GM18526 (cell line): ENCODE measurements around the gene ZBTB21.

Experiments
- POLR2A ChIP-seq: IDR thresholded peaks from 3 replicates; pipeline ENCODE4 v1.6.1; 2011; ENCODE audit not compliant: insufficient read length; ENCODE audit errors: extremely low read depth

Gene ZBTB21

GRCh38 chr21:42028766-42029425, 18.7 kb upstream of the ZBTB21 start:
- no peak for TF ChIP-seq POLR2A

GRCh38 chr21:42027822-42028765, 17.9 kb upstream of the ZBTB21 start:
- TF ChIP-seq POLR2A, result no peak

DNA sequence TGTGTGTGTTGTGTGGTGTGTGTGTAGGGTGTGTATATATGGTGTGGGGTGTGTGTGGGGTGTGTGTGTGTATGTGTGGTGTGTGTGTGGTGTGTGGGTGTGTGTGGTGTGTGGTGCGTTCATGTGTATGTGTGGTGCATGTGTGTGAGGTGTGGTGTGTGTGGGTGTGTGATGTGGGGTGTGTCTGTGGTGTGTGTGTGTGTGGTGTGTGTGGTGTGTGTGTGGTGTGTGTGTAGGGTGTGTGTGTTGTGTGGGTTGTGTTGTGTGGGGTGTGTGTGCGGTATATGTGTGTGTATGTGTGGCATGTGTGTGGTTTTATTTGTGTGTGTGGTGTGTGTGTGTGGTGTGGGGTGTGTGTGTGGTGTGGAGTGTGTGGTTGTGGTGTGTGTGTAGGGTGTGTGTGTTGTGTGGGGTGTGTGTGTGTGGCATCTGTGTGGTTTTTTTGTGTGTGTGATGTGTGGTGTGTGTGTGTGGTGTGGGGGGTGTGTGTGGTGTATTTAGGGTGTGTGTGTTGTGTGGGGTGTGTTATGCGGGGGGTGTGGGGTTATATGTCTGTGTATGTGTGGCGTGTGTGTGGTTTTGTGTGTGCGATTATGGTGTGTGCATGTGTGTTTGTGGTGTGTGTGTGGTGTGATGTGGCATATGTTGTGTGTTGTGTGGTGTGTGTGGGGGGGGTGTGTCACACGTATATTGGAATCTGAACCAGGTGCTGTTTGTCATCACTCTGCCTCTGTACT, 17.1 kb upstream of the ZBTB21 start:
- no peak for TF ChIP-seq POLR2A

- no peak for TF ChIP-seq POLR2A
Measured at GRCh38 chr21:42026082-42026435, 15.9 kb upstream of the ZBTB21 start.

GRCh38 chr21:42025376-42026081, 15.4 kb upstream of the ZBTB21 start:
- no peak for TF ChIP-seq POLR2A

GRCh38 chr21:42022906-42023305, 12.7 kb upstream of the ZBTB21 start:
- TF ChIP-seq POLR2A, result no peak

GRCh38 chr21:42022091-42022430, 11.9 kb upstream of the ZBTB21 start:
- no peak for TF ChIP-seq POLR2A

- TF ChIP-seq POLR2A, result no peak
Measured at GRCh38 chr21:42021371-42022090, 11.4 kb upstream of the ZBTB21 start.

DNA sequence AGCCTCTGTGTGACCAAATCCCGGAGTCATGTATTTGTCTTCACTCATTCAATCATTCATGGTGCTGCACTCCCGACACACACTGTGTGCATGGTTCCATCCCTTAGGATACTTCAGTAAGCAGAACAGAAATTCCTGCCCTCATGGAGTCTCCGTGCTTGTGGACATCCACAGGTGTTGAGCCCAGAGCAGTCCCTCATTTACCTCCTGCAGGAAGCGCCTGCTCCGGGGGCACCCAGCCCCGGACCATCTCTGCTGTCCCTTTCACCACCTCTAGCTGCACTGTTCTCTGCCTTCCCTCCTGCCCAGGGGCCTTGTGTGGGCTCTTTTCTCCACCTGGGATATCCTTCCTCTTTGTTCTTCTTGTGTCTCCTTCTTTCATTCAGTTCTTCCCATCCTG, 9.5 kb upstream of the ZBTB21 start:
- no peak for TF ChIP-seq POLR2A

GRCh38 chr21:42019101-42019605, 9.0 kb upstream of the ZBTB21 start:
- no peak for TF ChIP-seq POLR2A

GRCh38 chr21:42017022-42017421, 6.9 kb upstream of the ZBTB21 start:
- no peak for TF ChIP-seq POLR2A

DNA sequence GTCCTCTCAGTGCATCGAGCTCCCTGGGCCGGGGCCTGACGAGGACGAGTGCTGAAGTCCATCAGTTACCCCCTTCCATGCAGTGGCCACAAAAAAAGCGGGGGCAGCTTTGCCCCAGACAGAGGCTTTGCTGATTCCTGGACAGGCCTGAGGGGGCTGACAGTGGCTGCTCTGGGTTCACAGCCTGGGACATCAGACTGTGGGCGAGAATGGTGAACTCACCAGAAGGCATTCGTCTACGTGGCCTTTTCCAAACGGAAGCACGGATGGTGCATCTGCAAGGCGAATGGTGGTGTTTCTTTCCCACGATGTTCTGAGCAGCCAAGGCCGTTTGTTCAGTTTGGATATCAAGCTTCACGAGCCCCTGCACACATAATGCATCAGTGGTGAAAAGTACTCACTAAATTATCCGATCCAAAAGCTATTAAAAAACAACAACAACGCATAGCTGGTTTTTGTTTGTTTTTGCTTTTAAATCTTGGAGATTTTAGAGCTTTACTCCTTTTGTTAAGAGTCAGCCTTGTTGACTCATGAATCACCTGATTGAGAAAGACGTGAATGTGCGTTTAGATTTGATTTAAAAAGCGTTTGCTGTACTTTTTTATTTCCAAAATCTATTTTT, 6.3 kb upstream of the ZBTB21 start:
- no peak for TF ChIP-seq POLR2A

DNA sequence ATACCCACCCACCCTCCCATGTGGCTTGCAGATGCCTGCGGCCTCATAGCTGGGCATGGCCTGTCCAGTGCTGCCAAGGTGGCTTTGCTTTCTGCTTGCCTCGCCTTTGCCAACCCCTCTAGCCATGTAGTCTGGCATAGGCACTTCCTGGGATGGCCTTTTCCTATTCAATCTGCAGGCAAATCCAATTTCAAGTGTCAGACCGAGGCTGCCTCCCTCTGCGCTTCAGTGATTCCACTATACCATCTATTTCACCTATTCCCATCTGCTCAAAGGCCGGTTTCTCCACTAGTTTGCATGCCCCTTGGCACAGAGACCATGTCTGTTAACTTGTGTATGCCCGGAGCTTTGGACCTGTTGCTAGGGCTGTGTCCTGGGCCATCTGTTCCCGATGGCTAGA, 3.8 kb upstream of the ZBTB21 start:
- no peak for TF ChIP-seq POLR2A

GRCh38 chr21:42013376-42013775, 3.2 kb upstream of the ZBTB21 start:
- TF ChIP-seq POLR2A, result no peak
